Fibroblast of lung (primary cell): ENCODE measurements around the gene TRAK1.

Experiments
- CTCF ChIP-seq, 2 donors: IDR thresholded peaks in 1 of 2; conservative IDR thresholded peaks in 1 of 2; 1 replicate in 1 of 2; 2 replicates in 1 of 2; pipeline ENCODE4 v1.5.1; 2011 to 2012; ENCODE audit warnings: low read length in 2 of 2, control low read depth in 1 of 2, inconsistent platforms in 1 of 2, low read depth in 1 of 2, mild to moderate bottlenecking in 1 of 2
- EZH2 ChIP-seq: IDR thresholded peaks from 2 replicates; pipeline ENCODE4 v1.5.1; 2012; ENCODE audit warnings: low read length, control low read depth, mild to moderate bottlenecking; ENCODE audit errors: missing control alignments

DNA sequence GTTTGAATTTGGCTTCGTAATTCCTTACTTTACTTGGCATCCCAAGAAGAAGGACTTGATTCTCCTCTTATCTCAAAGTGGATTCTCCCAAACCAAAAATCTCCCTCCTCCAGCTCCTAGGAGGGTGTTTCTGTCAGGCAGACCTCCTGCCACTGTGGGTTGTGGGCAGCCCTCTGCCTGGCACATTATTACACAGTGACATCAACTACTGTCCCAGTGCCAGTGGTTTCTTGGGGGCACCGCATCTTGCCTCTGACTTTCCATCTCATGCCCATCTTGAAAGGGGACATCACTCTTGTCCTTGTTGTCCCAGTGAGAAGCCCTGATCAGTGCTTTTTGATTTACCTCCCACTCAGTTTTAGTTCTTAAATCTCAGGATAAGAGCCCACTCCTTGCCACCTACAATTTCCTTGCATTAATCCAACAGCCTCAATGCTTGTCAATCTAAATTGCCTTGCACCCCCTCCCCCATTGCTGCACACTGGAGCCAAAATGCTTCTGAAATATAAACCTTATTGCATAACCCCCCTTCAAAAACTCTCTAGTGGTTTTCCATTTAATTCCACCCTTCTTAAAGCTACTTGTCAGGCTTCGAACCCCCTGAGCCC, 81.0 kb downstream of the TRAK1 start:
- no peak for TF ChIP-seq CTCF (conservative IDR thresholded peaks at IDR 0.05 in 1 of 2, IDR thresholded peaks at IDR 0.05 in 1 of 2; ENCODE audit: low read depth in 1 of 2, low read length in 2 of 2)
- no peak for TF ChIP-seq EZH2
